Activated CD4-positive, alpha-beta T cell treated with anti-CD3 and anti-CD28 coated beads for 24 hours (primary cell): ENCODE measurements around the gene RNASE12.
"Not testable (repeated sequence)": the region's sequence is repeated elsewhere in the genome, so short reads cannot be mapped to it uniquely, and the experiment has no call there.

Experiments
- DNase-seq, 2 donors: peaks; one replicate each; pipeline ENCODE4 v3.0.0-alpha.2; 2020; ENCODE audit warnings: low read depth in 2 of 2

The RNASE12 gene

GRCh38 chr14:20583142-20583541 lies 8.0 kb downstream of the RNASE12 start:
- DNase-seq = no peak

DNA sequence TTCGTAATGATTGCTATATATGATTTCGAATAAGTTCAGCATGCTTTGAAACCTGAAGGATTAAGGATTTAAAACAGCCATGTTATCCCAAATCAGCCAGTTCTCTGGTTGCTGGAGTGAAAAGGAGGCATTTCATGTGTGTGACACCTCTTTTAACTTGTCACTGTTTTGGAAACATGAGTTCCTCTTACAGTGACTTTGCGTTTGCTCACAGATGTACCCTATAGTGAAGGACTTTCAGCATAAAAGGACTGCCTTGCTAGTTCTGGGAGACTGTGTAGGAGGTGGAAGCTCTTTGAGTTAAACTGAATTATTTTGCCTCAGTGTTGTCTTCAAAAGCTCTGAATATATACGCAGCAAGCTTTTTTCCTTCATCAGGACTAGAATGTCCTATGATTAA lies 10.9 kb downstream of the RNASE12 start:
- DNase-seq = no peak

GRCh38 chr14:20578784-20579502 lies 12.2 kb downstream of the RNASE12 start:
- no peak for DNase-seq

DNA sequence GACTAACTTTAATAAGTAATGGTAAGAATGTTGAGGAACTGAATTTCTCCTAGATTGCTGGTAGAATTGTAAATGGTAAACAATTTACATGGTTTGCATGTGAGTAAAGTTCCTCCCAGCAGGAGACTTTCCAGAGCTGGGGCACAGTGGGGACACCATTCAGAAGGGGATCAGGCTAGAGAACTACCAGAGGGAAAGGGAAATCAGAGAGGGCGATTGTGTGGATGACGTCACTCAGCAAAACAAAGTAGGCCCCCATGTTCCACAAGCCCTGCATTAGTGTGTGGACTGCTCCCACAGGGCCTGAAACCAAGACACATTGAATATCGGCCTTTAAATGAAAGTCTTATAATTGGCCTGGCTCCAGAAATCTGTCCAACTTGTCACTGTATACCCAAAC lies 12.9 kb downstream of the RNASE12 start:
- no peak for DNase-seq

DNA sequence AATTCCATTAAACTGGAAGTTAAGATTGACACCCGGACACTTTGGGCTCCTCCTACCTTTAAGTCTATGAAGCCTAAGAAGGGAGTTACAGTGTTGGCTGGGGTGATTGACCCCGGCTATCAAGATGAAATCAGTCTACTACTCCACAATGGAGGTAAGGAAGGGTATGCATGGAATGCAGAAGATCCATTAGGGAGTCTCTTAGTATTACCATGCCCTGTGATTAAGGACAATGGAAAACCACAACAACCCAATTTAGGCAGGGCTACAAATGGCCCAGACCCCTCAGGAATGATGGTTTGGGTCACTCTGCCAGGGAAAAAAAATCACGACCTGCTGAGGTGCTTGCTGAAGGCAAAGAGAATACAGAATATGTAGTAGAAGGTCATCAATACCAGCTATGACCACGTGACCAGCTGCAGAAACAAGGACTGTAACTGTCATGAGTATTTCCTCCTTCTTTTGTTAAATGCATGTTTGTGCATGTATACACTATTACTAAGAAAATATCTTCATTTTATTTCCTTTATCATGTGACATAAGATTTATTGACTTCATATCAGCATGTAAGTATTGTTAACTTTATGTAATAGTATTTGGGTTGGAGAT lies 18.7 kb downstream of the RNASE12 start:
- not testable (repeated sequence) for DNase-seq

GRCh38 chr14:20570720-20571119 lies 20.5 kb downstream of the RNASE12 start:
- not testable (repeated sequence) for DNase-seq

DNA sequence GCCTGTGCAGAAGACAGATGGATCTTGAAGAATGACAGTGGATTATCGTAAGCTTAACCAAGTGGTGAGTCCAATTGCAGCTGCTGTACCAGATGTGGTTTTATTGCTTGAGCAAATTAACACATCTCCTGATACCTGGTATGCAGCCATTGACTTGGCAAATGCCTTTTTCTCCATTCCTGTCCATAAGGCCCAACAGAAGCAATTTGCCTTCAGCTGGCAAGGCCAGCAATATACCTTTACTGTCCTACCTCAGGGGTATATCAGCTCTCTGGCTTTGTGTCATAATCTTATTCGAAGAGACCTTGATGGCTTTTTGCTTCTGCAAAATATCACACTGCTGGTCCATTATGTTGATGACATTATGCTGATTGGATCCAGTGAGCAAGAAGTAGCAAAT lies 21.3 kb downstream of the RNASE12 start:
- DNase-seq = not testable (repeated sequence)

DNA sequence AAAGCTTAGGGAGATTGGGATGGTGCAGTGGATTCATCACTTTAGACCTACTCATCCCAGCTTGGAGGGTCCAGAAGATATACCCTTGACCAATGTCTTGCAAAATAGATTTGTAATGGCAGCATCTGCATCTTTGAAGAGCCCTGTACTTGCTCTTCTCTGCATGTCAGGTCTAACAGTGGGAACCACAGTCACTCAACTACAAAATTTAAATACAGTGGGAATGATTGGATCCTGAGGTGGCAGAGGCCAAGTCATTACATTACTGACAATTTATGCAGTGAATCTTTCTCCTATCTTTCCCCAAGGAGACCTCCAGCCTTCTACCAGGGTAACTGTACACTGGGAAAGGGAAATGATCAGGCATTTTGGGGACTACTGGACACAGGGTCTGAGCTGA lies 22.1 kb downstream of the RNASE12 start:
- no peak for DNase-seq

GRCh38 chr14:20568393-20568792 lies 22.8 kb downstream of the RNASE12 start:
- DNase-seq = no peak

GRCh38 chr14:20567199-20567598 lies 24.0 kb downstream of the RNASE12 start:
- DNase-seq = not testable (repeated sequence)

DNA sequence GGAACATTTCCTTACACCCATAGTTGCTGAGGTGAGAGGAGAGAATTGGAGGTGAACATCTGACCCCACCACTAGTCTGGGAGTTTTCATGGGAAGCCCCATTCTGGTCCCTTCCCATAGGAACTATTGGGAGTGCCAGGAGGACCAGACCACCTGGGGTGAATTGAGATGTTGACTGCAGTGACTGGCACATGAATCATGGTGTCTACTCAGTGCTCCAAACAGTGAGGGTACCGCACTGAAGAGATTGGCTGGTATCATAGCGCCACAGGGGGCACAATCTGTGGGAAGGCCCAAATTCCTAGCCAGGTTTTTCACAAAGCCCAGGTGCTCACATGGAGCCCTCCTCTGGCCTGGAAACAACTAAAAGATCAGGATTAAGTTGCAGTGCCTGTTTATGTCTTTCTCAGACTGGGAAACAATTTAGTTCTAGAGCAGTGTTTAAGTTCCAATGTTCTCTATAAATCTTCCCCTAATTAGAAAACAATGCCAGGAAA lies 26.6 kb downstream of the RNASE12 start:
- no peak for DNase-seq

- DNase-seq = no peak
Measured at GRCh38 chr14:20563971-20564370, 27.2 kb downstream of the RNASE12 start.

DNA sequence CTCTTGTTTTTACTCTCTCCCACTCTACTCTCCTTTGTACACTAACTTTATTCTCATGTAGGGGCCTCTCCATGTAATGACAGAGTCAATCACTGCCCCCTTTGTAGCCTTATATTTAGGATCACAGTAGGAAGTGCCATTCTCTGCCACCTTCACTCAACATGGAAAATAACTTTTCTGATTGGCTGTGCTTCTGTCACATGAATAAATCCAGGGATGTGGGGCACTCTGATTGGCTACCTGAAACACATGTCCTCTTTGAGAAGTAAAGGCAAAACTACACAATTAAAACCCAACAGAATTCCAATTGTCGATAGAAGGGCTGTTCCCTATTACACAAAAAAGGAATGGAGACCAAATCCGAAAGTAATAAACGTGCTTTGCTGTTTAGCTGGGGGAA lies 30.2 kb downstream of the RNASE12 start, which contains the start of gene RNASE9:
RNASE9 (minus strand) TSS at position 87 of the 400 bp plus-strand sequence.
- no peak for DNase-seq

DNA sequence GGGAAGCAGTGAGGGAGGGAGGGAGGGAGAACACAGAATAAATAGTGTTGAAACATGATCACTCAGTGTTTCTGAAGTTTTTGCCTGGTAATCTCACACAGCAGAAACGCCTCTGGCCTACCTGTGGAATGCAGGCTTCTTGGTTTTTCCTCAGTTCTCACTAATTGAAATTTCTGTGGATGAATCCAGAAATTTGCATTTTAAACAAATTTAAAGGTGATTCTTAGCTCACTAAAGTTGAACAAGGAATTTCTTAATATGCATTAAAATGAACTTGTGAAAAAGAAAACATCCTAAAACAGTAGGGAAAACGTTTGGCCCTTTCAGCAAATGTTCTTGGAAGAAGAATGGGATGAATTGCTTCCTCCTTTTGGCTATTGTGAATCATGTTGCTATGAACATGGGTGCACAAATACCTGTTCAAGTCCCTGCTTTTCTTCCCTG lies 31.7 kb downstream of the RNASE12 start:
- DNase-seq = no peak

- no peak for DNase-seq
Measured at GRCh38 chr14:20557212-20557542, 34.0 kb downstream of the RNASE12 start.

DNA sequence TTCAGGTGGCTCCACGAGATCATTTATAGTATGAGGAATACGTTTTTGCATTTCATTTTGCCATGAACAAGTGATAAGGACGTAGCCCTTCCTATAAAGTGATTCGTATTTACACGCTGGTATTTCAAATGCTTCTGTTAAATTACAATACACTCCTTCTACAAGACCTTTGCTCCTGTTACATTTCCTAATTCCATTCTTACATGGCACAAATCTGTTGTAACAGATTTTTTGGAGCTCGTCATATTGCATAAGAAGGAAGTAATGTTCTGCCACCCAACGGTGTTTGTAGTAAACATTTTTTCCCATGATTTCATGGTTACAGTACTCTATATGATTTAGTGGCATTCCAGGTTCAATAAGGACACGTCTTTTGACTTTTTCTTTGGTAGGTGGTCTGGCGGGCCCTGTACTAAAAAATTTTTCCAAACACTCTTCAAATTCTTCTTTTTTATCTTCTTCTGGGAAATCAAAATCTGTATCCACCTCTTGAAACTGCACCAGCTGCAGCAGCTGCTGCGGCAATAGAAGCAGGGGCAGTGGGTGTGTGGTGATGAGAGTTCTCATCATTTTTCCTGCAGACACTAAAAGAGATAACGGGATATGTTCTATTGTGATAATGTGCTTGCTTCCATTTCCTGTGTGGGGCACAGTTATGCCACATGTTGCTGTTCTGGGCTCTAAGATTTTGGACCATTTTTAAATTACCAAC lies 34.5 kb downstream of the RNASE12 start:
- no peak for DNase-seq

DNA sequence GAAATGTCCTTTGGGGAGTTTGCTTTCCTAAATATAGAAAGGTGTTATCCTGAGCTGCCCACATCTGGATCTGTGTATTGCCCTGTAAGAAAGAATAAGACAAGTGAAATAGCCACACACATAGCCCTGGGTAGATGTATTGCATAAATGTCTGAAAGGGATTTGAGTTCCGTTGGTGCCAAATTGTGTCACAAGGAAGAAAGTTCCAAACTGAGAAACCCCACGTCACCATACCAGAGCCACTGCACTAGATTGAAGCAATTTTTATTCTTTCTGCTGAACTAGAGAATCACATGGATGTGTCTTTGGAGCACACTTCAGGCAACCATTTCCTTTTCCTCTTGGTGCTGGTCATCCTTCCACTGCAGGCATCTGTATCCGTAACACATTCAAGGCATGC lies 35.3 kb downstream of the RNASE12 start:
- no peak for DNase-seq

GRCh38 chr14:20553024-20553423 lies 38.2 kb downstream of the RNASE12 start:
- DNase-seq = no peak

- DNase-seq = no peak
Measured at GRCh38 chr14:20551606-20552005, 39.6 kb downstream of the RNASE12 start.

GRCh38 chr14:20550926-20551325 lies 40.2 kb downstream of the RNASE12 start:
- no peak for DNase-seq

- DNase-seq = no peak
Measured at GRCh38 chr14:20548414-20549158, 42.6 kb downstream of the RNASE12 start.

GRCh38 chr14:20546877-20547276 lies 44.3 kb downstream of the RNASE12 start:
- no peak for DNase-seq
